Epidermal melanocyte (primary cell): Measurements from ENCODE around the gene ACBD6.
"Not testable (repeated sequence)": the region's sequence is repeated elsewhere in the genome, so short reads cannot be mapped to it uniquely, and the experiment has no call there.

Experiments
- DNase-seq: peaks from one replicate; pipeline ENCODE4 v3.0.0; 2011; ENCODE audit warnings: low spot score; ENCODE audit not compliant: insufficient read length

ACBD6 gene

GRCh38 chr1:180421145-180421544 lies 81.2 kb downstream of the ACBD6 start:
- not testable (repeated sequence) for DNase-seq

DNA sequence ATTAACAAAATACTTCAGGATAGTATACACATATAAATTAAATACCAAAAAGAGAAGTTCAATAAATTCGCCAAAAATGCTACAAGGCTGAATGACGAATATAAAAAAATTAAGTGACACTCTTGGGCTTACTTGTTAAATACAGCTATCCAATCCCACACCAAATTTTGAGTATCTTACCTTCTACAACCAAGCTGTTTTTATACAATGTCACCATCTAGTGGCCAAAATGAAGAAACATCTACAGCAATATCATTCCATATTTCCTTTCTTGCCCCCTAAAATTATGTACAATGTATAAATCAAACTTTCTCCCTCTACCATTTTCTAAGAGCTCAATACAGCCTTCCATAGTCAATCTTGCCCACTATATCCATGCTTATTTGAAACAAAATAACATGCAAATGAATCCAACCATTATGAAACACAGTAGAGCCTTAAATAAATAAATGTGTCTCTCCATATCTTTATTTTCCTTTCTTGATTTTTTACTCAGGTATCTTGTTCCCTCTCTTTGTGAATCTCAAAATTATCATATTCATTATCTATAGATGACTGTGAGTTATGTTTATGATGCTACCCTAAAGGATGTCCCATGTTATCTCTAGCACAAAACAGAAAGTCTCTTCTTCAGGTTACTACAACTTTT lies 86.3 kb downstream of the ACBD6 start:
- no peak for DNase-seq

- DNase-seq, result no peak
These were observed 87.0 kb downstream of the ACBD6 start for GRCh38 chr1:180415236-180415848.

- no peak for DNase-seq
These were observed 89.8 kb downstream of the ACBD6 start for GRCh38 chr1:180412583-180412982.

GRCh38 chr1:180408128-180408527 lies 94.2 kb downstream of the ACBD6 start:
- DNase-seq, result not testable (repeated sequence)

GRCh38 chr1:180407051-180407450 lies 95.3 kb downstream of the ACBD6 start:
- DNase-seq, result no peak

DNA sequence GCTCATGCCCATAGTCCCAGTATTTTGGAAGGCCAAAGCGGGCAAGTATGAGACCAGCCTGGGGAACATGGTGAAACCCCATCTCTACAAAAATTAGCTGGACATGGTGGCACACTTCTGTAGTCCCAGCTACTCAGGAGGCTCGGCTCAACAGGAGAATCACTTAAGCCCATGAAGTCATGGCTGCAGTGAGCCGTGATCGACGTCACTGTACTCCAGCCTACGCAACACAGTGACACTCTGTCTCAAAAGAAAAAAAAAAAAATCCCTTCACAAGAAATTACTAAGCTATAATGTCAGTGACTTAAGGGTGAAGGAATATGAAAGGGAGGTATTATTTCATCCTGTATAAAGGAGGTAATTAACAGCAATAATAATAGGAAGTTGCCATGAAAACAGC lies 99.8 kb downstream of the ACBD6 start:
- no peak for DNase-seq

GRCh38 chr1:180402001-180402400 lies 100.4 kb downstream of the ACBD6 start:
- no peak for DNase-seq

- no peak for DNase-seq
These were observed 105.2 kb downstream of the ACBD6 start for GRCh38 chr1:180397175-180397574.

DNA sequence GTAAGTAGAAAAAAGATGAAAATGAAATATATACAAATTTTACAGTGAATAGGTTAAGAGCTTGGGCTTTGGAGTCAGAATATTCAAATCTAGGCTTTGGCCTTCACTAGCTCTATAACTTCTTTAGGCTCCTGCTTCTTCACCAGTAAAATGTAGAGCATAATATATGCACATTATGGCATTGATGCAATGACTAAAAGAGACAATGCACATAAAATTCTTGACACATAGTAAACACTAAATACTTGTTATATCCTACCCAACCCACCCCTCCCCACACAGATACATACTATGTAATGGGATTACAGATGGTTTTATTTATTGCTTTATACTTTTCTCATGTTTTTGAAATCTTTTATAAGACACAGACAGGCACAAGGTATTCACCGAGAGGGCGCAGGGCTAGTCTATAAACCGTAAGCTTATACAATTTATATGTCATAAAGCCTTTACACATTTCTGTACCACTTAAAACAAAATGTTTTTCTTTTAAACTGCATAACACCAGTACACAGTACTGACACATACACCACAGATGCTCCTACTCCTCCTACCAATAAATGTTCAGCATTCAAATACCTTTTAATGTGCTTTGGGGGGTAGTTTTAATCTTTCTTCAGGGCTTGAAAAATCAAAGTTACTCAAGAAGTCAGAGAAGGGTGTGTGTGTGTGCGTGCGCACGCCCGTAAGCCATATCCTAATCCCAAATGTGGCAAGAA lies 109.8 kb downstream of the ACBD6 start:
- DNase-seq, result no peak

DNA sequence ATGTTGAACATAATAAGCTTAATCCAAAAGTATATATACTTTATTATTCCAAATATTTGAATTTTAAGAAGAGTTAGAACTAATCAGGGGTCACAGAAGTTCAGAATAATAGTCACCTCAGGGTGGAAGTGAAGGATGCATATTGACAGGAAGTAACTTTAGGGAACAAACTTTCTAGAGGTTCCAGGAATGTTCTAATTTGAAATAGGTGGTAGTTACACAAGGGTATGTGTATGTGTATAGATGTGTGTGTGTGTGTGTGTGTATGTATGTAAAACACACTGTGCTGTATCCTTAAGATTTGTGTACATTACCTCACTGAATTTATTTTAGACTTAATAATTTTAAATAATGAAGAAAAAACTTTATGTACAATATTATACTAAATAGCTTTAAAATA lies 110.4 kb downstream of the ACBD6 start:
- no peak for DNase-seq

DNA sequence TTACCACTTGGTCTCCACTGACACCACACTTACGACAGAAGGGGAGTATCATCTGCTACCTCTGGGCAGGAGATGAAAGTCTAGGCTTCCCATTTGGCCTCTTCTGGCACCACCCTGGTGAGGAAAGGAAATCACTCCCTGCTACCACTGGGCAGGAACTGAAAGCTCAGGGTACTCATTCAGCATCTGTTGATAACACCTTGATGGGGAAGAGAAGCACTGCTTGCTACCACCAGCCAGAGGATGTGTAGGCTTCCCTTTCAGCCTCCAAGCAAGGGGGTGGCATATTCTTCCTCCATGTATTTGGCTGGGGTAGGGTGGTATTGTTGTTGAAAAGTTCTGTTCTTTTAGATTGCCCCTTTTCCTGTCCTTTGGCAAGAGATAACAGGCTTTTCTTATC lies 115.0 kb downstream of the ACBD6 start:
- DNase-seq, result no peak

- DNase-seq, result no peak
These were observed 115.5 kb downstream of the ACBD6 start for GRCh38 chr1:180386745-180387367.

DNA sequence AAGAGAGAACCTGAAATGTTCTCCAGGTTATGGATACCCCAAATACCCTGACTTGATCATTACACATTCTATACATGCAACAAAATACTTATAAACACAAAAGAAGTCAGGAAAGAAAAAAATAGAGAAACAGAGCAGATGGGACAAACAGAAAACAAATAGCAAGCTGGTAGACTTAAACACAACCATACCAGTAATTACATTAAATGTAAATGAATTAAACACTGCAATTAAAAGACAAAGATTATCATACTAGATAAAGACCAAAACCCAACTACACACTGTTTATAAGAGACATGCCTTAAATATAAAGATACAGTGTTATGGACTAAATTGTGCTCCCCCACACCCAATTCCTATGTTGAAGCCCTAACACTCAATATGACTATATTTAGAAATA lies 117.2 kb downstream of the ACBD6 start:
- DNase-seq, result no peak

DNA sequence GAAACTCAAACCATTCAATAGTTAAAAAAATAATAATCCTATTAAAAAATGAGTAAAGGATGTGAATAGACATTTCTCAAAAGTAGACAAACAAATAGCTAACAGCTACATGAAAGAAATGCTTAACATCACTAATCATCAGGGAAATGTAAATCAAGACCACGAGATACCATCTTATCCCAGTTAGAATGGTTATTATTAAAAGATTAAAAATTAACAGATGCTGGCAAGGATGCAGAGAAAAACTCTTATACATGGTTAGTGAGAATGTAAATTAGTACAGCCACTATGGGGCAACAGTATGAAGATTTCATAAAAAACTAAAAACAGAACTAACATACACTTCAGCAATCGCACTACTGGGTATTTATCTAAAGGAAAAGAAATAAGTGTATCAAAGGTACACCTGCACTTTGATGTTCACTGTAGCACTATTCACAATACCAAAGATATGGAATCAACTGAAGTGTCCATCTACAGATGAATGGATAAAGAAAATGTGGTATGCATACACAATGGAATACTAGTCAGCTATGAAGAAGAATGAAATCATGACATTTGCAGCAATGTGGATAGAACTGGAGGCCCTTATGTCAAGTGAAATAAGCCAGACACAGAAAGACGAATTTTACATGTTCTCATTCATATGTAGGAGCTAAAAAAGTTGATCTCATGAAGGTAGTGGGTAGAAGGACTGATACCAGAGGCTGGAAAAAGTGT lies 117.9 kb downstream of the ACBD6 start:
- DNase-seq, result no peak

DNA sequence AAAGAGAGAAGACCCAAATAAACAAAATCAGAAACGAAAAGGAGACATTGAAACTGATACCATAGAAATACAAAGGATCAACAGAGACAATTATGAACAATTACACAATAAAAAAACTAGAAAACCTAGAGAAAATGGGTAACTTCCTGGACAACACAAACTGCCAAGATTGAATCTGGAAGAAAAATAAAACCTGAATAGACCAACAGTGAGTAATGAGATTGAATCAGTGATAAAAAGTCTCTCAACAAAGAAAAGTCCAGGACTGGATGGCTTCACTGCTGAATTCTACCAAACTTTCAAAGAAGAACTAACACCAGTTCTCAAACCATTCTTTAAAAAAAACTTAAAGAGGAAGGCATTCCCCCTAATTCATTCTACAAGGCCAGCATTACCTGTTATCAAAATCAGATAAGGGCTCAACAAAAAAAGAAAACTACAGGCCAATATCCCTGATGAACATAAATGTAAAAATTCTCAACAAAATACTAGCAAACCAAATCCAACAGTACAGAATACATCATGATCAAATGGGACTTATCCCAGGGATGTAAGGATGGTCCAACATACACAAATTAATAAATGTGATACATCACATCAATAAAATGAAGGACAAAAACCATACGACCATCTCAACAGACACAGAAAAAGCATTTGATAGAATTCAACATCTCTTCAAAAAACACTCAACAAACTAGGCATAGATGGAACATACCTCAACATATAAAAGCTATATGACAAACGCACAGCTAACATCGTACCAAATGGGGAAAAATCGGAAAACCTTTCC lies 119.9 kb downstream of the ACBD6 start:
- DNase-seq, result no peak

- no peak for DNase-seq
These were observed 121.2 kb downstream of the ACBD6 start for GRCh38 chr1:180381184-180381580.

DNA sequence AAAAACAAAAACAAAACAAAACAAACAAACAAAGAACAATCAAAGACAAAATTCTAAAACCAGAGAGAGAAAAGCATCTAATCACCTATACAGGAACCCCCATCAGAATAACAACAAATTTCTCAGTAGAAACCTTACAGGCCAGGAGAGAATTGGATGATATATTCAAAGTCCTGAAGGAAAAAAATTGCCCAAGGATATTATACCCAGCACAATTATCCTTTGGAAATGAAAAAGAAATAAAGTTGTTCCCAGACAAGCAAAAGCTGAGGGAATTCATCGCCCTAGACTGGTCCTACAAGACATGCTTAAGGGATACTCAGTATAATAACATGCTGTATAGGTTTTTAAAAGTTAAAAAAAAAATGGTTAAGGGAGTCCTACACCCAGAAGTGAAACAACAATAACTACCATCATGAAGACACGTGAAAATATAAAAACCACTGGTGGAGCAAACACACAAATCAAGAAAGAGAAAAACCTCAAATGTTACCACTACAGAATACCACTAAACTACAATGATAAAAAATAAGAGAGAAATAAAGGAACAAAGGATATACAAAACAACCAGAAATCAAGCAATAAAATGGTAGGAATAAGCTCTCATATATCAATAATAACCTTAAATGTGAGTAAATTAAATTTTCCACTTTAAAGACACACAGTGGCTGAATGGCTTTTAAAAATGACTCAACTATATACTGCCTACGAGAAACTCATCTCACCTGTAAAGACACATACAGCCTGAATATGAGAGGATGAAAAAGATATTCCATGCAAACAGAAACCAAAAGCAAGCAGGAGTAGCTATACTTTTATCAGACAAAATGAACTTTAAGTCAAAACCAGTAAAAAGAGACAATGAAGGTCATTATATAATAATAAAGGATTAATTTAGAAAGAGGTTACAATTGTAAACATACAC lies 121.9 kb downstream of the ACBD6 start:
- no peak for DNase-seq

- DNase-seq, result no peak
These were observed 125.6 kb downstream of the ACBD6 start for GRCh38 chr1:180376800-180377199.

DNA sequence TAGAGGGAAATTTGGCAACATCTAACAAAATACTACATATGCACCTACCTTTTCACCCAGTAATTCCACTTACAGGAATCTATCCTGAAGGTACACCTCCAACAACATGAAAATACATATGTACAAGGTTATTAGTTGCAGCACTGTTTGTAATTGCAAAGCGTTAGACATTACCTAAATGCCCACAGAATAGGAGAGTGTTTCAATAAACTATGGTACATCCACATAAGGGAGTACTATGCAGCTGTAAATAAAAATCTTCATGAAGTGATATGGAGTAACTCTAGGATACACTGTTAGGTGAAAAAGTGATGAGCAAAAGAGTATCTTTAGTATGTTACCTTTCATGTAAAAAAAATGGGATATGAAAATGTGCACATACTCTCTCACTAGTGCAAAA lies 126.1 kb downstream of the ACBD6 start:
- DNase-seq, result no peak
